Right atrium auricular region (tissue), 2 donors: ENCODE measurements around the gene NSG2. TPM values are rescaled to one million over a fixed set of nuclear protein-coding genes. Genes with fewer than 3 reads are reported as not detected.
"Not testable (repeated sequence)": the region's sequence is repeated elsewhere in the genome, so short reads cannot be mapped to it uniquely, and the experiment has no call there.

Experiments used
- DNase-seq: peaks from one replicate; pipeline ENCODE4 v3.0.0-alpha.2; 2019; ENCODE audit warnings: low spot score
- H3K27ac ChIP-seq, 2 donors: fragments of 200-600 bp; sonication (generic); 1 replicate in 1 of 2; 2 replicates in 1 of 2; pipeline ENCODE4 v1.5.1; 2016 to 2019
- H3K27me3 ChIP-seq, 2 donors: fragments of 200-600 bp; sonication (generic); one replicate each; pipeline versions ENCODE4 v1.5.1 to v1.6.0; 2017 to 2019
- H3K36me3 ChIP-seq: fragments of 200-600 bp; sonication (generic); one replicate; pipeline ENCODE4 v1.5.1; 2016
- H3K4me1 ChIP-seq, 2 donors: fragments of 200-600 bp; sonication (generic); one replicate each; pipeline versions ENCODE4 v1.5.1 to v1.6.0; 2017 to 2019
- H3K4me3 ChIP-seq, 2 donors: fragments of 200-600 bp; sonication (generic); 1 replicate in 1 of 2; 2 replicates in 1 of 2; pipeline ENCODE4 v1.5.1; 2017 to 2019; ENCODE audit warnings: mild to moderate bottlenecking in 1 of 2, moderate library complexity in 1 of 2
- H3K9me3 ChIP-seq, 2 donors: fragments of 200-600 bp; sonication (generic); one replicate each; pipeline ENCODE4 v1.5.1; 2019
- total RNA-seq, 2 donors: library from RNA; depleted of rRNA; stranded (reverse); fragments of >200 nt; gene quantifications; one replicate each; pipeline ENCODE4 v1.1.0, GENCODE V29; 2016
- TF ChIP-seq, protein P1 (sequence below), 2 donors: fragments of 200-600 bp; sonication (generic); IDR thresholded peaks; one replicate each; pipeline ENCODE4 v1.5.1; 2019; ENCODE audit warnings: antibody characterized with exemption in 2 of 2

NSG2 gene
- total RNA-seq, 2 donors from 2014 or later: 0.71 TPM; not detected in 1

DNA sequence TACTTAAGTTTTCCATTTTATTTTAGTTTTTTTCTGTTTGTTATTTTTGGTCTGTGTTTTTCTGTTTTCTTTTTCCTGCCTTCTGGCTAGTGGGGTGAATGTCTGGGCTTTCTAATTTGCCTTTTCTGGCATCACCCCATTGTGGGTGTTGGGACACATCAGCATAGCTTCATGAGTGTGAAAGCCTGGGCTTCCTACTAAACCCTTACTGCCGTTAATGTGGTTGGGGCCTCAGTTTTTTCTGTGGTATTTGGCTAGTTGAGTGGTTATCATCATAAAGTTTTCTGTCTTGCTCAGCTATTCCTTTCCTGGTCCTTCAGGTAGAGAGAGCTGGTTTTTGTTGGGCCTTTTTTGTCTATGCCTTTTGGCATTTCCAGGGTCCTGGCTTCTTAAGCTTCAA lies 35.1 kb upstream of the NSG2 start:
- Histone ChIP-seq H3K9me3 (no peaks in the 10 kb centered on the region), H3K27ac (no peak overlapping the region), H3K36me3 (no peaks in the 10 kb centered on the region), H3K4me3 (no peak overlapping the region), H3K27me3 (no peaks in the 10 kb centered on the region), H3K4me1 (no peaks in the 10 kb centered on the region)
- no peak for DNase-seq
- TF ChIP-seq, protein P1, sequence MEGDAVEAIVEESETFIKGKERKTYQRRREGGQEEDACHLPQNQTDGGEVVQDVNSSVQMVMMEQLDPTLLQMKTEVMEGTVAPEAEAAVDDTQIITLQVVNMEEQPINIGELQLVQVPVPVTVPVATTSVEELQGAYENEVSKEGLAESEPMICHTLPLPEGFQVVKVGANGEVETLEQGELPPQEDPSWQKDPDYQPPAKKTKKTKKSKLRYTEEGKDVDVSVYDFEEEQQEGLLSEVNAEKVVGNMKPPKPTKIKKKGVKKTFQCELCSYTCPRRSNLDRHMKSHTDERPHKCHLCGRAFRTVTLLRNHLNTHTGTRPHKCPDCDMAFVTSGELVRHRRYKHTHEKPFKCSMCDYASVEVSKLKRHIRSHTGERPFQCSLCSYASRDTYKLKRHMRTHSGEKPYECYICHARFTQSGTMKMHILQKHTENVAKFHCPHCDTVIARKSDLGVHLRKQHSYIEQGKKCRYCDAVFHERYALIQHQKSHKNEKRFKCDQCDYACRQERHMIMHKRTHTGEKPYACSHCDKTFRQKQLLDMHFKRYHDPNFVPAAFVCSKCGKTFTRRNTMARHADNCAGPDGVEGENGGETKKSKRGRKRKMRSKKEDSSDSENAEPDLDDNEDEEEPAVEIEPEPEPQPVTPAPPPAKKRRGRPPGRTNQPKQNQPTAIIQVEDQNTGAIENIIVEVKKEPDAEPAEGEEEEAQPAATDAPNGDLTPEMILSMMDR (IDR thresholded peaks at IDR 0.05): no peak

DNA sequence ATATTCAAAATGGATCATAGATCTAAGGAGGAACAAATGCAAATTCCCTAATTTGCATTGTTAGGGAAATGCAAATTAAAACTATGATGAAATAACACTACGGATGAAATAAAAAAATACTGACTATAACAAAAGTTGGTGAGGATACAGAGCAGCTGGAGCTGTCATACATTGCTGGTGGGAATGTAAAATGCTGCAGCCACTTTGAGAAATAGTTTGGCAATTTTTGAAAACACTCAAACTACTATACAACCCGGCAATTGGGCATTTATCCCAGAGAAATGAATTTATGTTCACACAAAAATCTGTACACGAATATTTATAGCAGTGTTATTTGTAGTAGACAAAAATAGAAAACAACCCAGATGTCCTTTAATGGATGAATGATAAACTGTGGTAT lies 34.1 kb upstream of the NSG2 start:
- Histone ChIP-seq H3K9me3 (no peaks in the 10 kb centered on the region), H3K4me1 (no peaks in the 10 kb centered on the region), H3K27ac (no peak overlapping the region), H3K27me3 (no peaks in the 10 kb centered on the region), H3K36me3 (no peaks in the 10 kb centered on the region), H3K4me3 (no peak overlapping the region)
- no peak for DNase-seq
- TF ChIP-seq, protein P1 (IDR thresholded peaks at IDR 0.05): no peak

DNA sequence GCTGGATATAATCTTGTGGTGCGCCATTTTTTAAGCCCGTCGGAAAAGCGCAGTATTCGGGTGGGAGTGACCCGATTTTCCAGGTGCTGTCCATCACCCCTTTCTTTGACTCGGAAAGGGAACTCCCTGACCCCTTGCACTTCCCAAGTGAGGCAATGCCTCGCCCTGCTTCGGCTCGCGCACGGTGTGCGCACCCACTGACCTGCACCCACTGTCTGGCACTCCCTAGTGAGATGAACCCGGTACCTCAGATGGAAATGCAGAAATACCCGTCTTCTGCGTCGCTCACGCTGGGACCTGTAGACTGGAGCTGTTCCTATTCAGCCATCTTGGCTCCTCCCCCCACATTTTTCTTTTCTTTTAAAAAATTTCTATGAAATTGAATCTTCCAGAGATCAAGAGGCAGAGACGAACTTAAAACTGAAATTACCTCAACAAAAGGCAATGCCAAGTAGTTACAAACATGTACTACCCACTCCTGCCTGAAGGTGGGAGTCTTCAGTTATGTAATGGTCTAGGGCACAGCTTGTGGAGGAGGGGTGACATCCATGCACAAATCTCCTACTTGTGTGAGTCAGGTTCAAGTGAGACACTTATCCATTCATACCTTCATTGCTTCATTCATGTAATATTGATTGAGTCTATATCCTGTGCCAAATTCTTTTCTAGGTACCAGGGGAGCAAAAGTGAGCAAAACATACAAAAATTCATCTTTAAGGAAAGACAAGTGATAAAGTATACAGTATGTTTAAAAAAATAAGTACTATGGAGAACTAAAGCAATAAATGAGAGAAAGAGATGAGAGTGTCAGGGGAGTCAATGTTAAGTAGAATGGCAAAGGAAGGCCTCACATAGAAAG lies 25.2 kb upstream of the NSG2 start:
- not testable (repeated sequence) for H3K9me3 ChIP-seq, H3K27ac ChIP-seq, H3K4me3 ChIP-seq, H3K27me3 ChIP-seq, DNase-seq, H3K36me3 ChIP-seq, H3K4me1 ChIP-seq
- TF ChIP-seq, protein P1 (IDR thresholded peaks at IDR 0.05): peak in 1 of 2 donors; percentile 55

DNA sequence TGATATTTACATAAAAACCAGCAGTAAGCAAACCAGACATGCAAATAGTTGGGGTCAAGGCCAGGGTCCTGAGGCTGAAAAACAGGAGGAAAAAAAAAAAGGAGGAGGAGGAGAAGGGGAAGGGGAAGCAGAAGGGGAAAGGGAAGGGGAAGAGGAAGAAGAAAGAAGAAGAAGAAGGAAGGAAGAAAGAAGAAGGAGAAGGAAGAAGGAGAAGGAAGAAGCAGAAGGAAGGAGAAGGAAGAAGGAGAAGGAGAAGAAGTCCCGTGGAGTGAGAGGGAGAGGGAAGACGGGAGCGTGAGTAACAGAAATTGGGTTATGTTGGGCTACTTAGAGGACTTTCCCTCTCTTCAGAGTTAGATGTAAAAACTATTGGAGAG lies 24.6 kb upstream of the NSG2 start:
- no peaks in the 10 kb centered on the region for H3K36me3 ChIP-seq
- no peaks in the 10 kb centered on the region for H3K27me3 ChIP-seq
- no peaks in the 10 kb centered on the region for H3K4me1 ChIP-seq
- TF ChIP-seq, protein P1 (IDR thresholded peaks at IDR 0.05): no peak
- H3K9me3 ChIP-seq: no peaks in the 10 kb centered on the region
- H3K27ac ChIP-seq: no peak overlapping the region
- DNase-seq: no peak
- H3K4me3 ChIP-seq: no peak overlapping the region

DNA sequence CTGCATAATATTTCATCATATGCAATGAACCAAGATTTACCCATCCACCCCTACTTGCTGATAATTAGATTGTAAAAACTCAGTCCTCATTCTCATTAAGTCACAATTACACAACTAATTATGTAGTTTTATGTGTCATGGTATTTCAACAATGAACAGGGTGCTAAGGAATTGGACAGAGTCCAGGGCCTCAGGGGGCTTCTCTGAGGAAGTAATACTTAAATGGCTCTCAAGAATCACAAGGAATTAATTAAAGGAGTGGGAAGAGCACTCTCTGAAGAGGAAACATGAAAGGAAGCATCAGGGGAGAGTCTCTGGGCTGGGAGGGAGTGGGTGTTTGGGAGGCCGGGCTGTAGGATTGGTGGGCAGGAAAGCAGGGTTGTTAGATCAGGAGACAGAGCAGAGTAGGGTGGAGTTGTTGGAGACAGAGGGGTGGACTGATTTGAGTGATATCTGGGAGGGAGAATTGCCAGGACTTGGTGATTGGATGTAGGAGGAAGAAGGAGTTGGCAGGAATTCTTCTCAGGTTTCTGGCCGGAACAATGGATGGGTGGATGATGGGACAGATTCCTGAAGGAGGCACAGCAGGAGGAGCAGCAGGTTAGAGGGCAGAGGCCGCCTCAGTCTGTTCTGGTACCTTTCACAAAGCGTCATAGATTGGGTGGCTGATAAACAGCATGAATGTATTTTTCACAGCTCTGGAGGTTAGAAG lies 23.0 kb upstream of the NSG2 start:
- DNase-seq: no peak
- TF ChIP-seq, protein P1 (IDR thresholded peaks at IDR 0.05): no peak

More for the DNA sequence above, 23.0 kb upstream of the NSG2 start:
- Histone ChIP-seq H3K4me1 (no peaks in the 10 kb centered on the region), H3K9me3 (no peaks in the 10 kb centered on the region), H3K36me3 (no peaks in the 10 kb centered on the region), H3K4me3 (no peak overlapping the region), H3K27ac (no peak overlapping the region), H3K27me3 (no peaks in the 10 kb centered on the region)
